ENCODE results near the gene NDUFS3. TPM values are rescaled to one million over a fixed set of nuclear protein-coding genes. Genes with fewer than 3 reads are reported as not detected.

The NDUFS3 gene
- total RNA-seq, 1 experiment from 2014 or later, result 104 TPM

DNA sequence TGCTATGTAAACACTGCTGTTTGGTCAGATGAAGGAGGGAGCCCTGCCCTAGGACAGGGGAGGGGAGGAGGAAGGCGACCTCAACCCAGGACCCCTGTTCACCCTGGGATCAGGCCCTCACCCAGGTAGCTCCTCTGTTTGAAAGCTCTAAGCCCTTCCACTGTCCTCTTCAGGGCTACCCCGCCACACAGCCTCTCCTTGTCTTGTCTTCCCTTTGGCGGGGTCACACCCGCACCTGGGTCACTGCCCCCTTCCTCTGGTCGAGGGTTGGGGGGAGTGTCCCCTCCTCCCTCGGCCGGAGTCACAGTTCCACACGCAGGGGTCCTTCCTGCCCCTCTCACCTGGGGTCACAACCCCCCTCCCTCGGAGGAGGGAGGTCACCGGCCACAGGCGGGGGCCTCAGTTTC is 13.9 kb upstream of the NDUFS3 start:
- peaks cover 24% of the 10 kb centered on the region for H3K36me3 Mint-ChIP-seq (ENCODE audit: insufficient read depth, unreplicated experiment)
- no peaks in the 10 kb centered on the region for H3K27me3 Mint-ChIP-seq (ENCODE audit: unreplicated experiment)
- peak overlapping the region; percentile 82 for H3K4me3 Mint-ChIP-seq (ENCODE audit: low read depth, unreplicated experiment)
- H3K27ac Mint-ChIP-seq (ENCODE audit: unreplicated experiment), result no peak overlapping the region
- intact Hi-C loops (cut with micrococcal nuclease; ENCODE audit: unreplicated experiment), result no loop called here
- no TSS peak for BruUV-seq (replicated peaks)
- peaks cover 7% of the 10 kb centered on the region for H3K4me1 Mint-ChIP-seq (ENCODE audit: low read depth, unreplicated experiment)
- no peaks in the 10 kb centered on the region for H3K9me3 Mint-ChIP-seq (ENCODE audit: low read depth, unreplicated experiment)
- CTCF ChIA-PET, result interaction anchor here (0.5 to 1.3 kb wide), 5 partner anchors 12 to 96 kb away, joined by 3 to 4 read pairs (median 3); no protein-coding TSS in a partner anchor
- no peak for DNase-seq
- TF ChIP-seq, protein P1, sequence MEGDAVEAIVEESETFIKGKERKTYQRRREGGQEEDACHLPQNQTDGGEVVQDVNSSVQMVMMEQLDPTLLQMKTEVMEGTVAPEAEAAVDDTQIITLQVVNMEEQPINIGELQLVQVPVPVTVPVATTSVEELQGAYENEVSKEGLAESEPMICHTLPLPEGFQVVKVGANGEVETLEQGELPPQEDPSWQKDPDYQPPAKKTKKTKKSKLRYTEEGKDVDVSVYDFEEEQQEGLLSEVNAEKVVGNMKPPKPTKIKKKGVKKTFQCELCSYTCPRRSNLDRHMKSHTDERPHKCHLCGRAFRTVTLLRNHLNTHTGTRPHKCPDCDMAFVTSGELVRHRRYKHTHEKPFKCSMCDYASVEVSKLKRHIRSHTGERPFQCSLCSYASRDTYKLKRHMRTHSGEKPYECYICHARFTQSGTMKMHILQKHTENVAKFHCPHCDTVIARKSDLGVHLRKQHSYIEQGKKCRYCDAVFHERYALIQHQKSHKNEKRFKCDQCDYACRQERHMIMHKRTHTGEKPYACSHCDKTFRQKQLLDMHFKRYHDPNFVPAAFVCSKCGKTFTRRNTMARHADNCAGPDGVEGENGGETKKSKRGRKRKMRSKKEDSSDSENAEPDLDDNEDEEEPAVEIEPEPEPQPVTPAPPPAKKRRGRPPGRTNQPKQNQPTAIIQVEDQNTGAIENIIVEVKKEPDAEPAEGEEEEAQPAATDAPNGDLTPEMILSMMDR (IDR thresholded peaks at IDR 0.05; ENCODE audit: unreplicated experiment), result no peak

DNA sequence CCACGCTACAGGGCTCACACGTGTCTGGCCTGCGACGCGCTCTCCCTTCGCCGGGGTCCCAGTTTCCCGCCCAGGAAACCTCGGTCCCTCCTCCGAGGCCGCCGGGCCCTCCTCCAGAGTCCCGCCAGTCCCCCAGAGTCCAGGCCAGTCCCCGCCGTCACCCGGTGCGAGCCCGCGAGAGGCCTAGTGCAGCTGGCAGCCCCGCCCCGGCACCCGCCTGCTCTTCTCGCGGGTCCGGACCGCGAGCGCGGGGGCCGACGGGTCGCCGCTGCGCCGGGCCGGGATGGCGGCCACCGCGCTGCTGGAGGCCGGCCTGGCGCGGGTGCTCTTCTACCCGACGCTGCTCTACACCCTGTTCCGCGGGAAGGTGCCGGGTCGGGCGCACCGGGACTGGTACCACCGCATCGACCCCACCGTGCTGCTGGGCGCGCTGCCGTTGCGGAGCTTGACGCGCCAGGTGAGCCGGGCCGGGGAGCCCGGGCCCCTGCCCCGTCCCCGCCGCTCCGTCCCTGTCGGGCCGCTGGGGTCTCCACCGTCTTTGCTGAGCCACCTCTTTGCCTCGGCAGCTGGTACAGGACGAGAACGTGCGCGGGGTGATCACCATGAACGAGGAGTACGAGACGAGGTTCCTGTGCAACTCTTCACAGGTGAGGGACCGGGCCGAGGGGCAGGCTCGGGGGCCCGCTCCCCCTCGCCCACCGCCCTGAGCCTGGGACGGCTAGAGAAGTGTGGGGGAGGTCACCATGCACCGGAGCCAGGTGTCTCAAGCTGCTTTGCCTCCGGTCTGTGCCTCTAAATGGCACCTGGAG is 13.3 kb upstream of the NDUFS3 start, which contains the start of gene PTPMT1:
TSS of gene PTPMT1 (plus strand) at position 260 of the 809 bp plus-strand sequence. CDS start at position 284, 24 bp downstream.
- Mint-ChIP-seq H3K4me3 (ENCODE audit: low read depth, unreplicated experiment) (peak within 1 kb of the TSS; percentile 82), H3K9me3 (ENCODE audit: low read depth, unreplicated experiment) (no peaks in the 10 kb centered on the region), H3K36me3 (ENCODE audit: insufficient read depth, unreplicated experiment) (peaks cover 24% of the 10 kb centered on the region), H3K27me3 (ENCODE audit: unreplicated experiment) (no peaks in the 10 kb centered on the region), H3K4me1 (ENCODE audit: low read depth, unreplicated experiment) (peaks cover 7% of the 10 kb centered on the region), H3K27ac (ENCODE audit: unreplicated experiment) (no peak within 1 kb of the TSS)
- TF ChIP-seq, protein P1 (IDR thresholded peaks at IDR 0.05; ENCODE audit: unreplicated experiment), result no peak
- DNase-seq, result peak; percentile 81
- CTCF ChIA-PET, result interaction anchor here (0.6 to 1.3 kb wide), 5 partner anchors 8 to 133 kb away, joined by 3 to 4 read pairs (median 3); no protein-coding TSS in a partner anchor
- intact Hi-C loops (cut with micrococcal nuclease; ENCODE audit: unreplicated experiment), result no loop called here
- no TSS peak for BruUV-seq (replicated peaks)

DNA sequence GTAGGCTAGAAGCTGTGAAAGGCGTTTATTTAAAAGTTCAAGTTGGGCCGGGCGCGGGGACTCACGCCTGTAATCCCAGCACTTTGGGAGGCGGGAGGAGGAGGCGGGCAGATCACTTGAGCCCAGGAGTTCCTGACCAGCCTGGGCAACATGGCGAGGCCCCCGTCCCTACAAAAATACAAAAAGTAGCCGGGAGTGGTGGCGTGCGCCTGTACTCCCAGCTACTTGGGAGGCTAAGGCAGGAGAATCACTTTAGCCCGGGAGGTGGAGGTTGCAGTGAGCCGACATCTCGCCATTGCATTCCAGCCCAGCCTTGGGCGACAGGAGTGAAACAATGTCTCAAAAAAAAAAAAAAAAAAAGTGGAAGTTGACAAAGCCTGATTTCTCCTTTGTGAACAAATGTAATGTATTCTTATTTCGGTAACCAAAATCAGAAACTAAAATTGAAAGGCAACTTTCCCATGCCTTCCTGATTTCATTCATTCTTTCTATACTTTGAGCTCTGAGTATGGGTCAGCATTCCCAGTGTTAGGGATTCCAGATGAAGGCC is 12.7 kb upstream of the NDUFS3 start:
- CTCF ChIA-PET, result interaction anchor here (0.5 to 0.7 kb wide), 3 partner anchors 105 to 140 kb away, joined by 3 to 4 read pairs (median 3); partner anchors contain the start of gene PSMC3
- H3K27ac Mint-ChIP-seq (ENCODE audit: unreplicated experiment), result no peak overlapping the region
- H3K36me3 Mint-ChIP-seq (ENCODE audit: insufficient read depth, unreplicated experiment), result peaks cover 24% of the 10 kb centered on the region
- intact Hi-C loops (cut with micrococcal nuclease; ENCODE audit: unreplicated experiment), result no loop called here
- DNase-seq, result no peak
- H3K4me3 Mint-ChIP-seq (ENCODE audit: low read depth, unreplicated experiment), result peak overlapping the region; percentile 82
- no peaks in the 10 kb centered on the region for H3K27me3 Mint-ChIP-seq (ENCODE audit: unreplicated experiment)
- peaks cover 7% of the 10 kb centered on the region for H3K4me1 Mint-ChIP-seq (ENCODE audit: low read depth, unreplicated experiment)
- TF ChIP-seq, protein P1 (IDR thresholded peaks at IDR 0.05; ENCODE audit: unreplicated experiment), result no peak
- no TSS peak for BruUV-seq (replicated peaks)
- no peaks in the 10 kb centered on the region for H3K9me3 Mint-ChIP-seq (ENCODE audit: low read depth, unreplicated experiment)

DNA sequence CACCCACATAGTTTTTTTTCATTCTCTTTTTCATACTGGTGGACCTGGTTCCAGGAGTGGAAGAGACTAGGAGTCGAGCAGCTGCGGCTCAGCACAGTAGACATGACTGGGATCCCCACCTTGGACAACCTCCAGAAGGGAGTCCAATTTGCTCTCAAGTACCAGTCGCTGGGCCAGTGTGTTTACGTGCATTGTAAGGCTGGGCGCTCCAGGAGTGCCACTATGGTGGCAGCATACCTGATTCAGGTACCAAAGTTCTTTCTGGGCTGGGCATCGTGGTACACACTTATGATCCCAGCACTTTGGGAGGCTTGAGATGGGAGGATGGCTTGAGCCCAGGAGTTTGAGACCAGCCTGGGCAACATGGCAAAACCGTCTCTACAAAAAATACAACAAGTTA is 9.2 kb upstream of the NDUFS3 start:
- DNase-seq, result no peak
- intact Hi-C loops (cut with micrococcal nuclease; ENCODE audit: unreplicated experiment), result no loop called here
- TF ChIP-seq, protein P1 (IDR thresholded peaks at IDR 0.05; ENCODE audit: unreplicated experiment), result no peak
- Mint-ChIP-seq H3K27me3 (ENCODE audit: unreplicated experiment) (no peaks in the 10 kb centered on the region), H3K9me3 (ENCODE audit: low read depth, unreplicated experiment) (no peaks in the 10 kb centered on the region), H3K4me1 (ENCODE audit: low read depth, unreplicated experiment) (peaks cover 6% of the 10 kb centered on the region), H3K4me3 (ENCODE audit: low read depth, unreplicated experiment) (no peak overlapping the region), H3K36me3 (ENCODE audit: insufficient read depth, unreplicated experiment) (peaks cover 30% of the 10 kb centered on the region), H3K27ac (ENCODE audit: unreplicated experiment) (no peak overlapping the region)
- CTCF ChIA-PET, result no interaction called here
- BruUV-seq (replicated peaks), result no TSS peak
